Posterior vena cava (tissue), 2 donors: Measurements from ENCODE around the gene NEK1. TPM values are rescaled to one million over a fixed set of nuclear protein-coding genes. Genes with fewer than 3 reads are reported as not detected.
"Not testable (repeated sequence)": the region's sequence is repeated elsewhere in the genome, so short reads cannot be mapped to it uniquely, and the experiment has no call there.

Experiments used
- DNase-seq: peaks from one replicate; pipeline ENCODE4 v3.0.0-alpha.2; 2020; ENCODE audit warnings: low spot score
- intact Hi-C, 2 donors: fragments of 100-400 bp; cut with DNase I; formaldehyde crosslinking; loops; one replicate each; pipeline versions ENCODE4 v1.14.1 to v1.14.2; 2022 to 2023
- total RNA-seq, 2 donors: library from RNA; stranded (reverse); fragmentation: NEBNext Ultra II Directional; extraction: Animal tissue kit (Norgen Biotek cat#: 25700); gene quantifications; one replicate each; pipeline ENCODE4 v1.2.1, GENCODE V29; 2021
- donor health status: DM: yes; HTN: yes; CAD: no.
- donor health status: DM: yes; HTN: yes; CAD: no.

Gene NEK1
- total RNA-seq, 2 donors from 2014 or later = 19.2 to 19.9 TPM

- DNase-seq, intact Hi-C loops: not testable (repeated sequence)
Measured at GRCh38 chr4:169452644-169453043, 159.7 kb downstream of the NEK1 start.

- DNase-seq, intact Hi-C loops: not testable (repeated sequence)
Measured at GRCh38 chr4:169448935-169449334, 163.4 kb downstream of the NEK1 start.

GRCh38 chr4:169446824-169447223 is 165.6 kb downstream of the NEK1 start:
- DNase-seq = no peak
- intact Hi-C loops = loop anchor here in 1 of 2 donors (1.0 kb wide), 1 partner anchor 16 kb away; no protein-coding TSS in a partner anchor

GRCh38 chr4:169443748-169444147 is 168.6 kb downstream of the NEK1 start:
- no peak for DNase-seq

GRCh38 chr4:169440446-169440845 is 171.9 kb downstream of the NEK1 start:
- DNase-seq = no peak
- intact Hi-C loops = no loop called here

More at GRCh38 chr4:169443748-169444147, 168.6 kb downstream of the NEK1 start:
- intact Hi-C loops = no loop called here

- no peak for DNase-seq
- intact Hi-C loops = no loop called here
Measured at GRCh38 chr4:169439244-169439643, 173.1 kb downstream of the NEK1 start.

- intact Hi-C loops = no loop called here
- DNase-seq = no peak
Measured at GRCh38 chr4:169438057-169438480, 174.3 kb downstream of the NEK1 start.

- no peak for DNase-seq
- intact Hi-C loops = no loop called here
Measured at GRCh38 chr4:169437299-169438047, 174.9 kb downstream of the NEK1 start.

- DNase-seq = no peak
- intact Hi-C loops = no loop called here
Measured at GRCh38 chr4:169436734-169437133, 175.6 kb downstream of the NEK1 start.

GRCh38 chr4:169428376-169428775 is 184.0 kb downstream of the NEK1 start:
- intact Hi-C loops = no loop called here
- no peak for DNase-seq

GRCh38 chr4:169427727-169428126 is 184.7 kb downstream of the NEK1 start:
- DNase-seq, intact Hi-C loops: not testable (repeated sequence)

GRCh38 chr4:169420291-169420690 is 192.1 kb downstream of the NEK1 start:
- intact Hi-C loops = no loop called here
- no peak for DNase-seq

- intact Hi-C loops = no loop called here
- DNase-seq = no peak
Measured at GRCh38 chr4:169418846-169419245, 193.5 kb downstream of the NEK1 start.

- intact Hi-C loops = no loop called here
Measured at GRCh38 chr4:169417629-169418282, 194.6 kb downstream of the NEK1 start.

GRCh38 chr4:169416997-169417396 is 195.4 kb downstream of the NEK1 start:
- intact Hi-C loops = no loop called here
- DNase-seq = no peak

More at GRCh38 chr4:169417629-169418282, 194.6 kb downstream of the NEK1 start:
- DNase-seq = no peak

GRCh38 chr4:169416461-169416860 is 195.9 kb downstream of the NEK1 start:
- intact Hi-C loops = no loop called here

GRCh38 chr4:169414913-169415312 is 197.5 kb downstream of the NEK1 start:
- DNase-seq = no peak
- intact Hi-C loops = no loop called here

More at GRCh38 chr4:169416461-169416860, 195.9 kb downstream of the NEK1 start:
- DNase-seq = no peak

GRCh38 chr4:169412046-169412445 is 200.3 kb downstream of the NEK1 start:
- intact Hi-C loops = no loop called here
- DNase-seq = no peak

GRCh38 chr4:169410839-169411770 is 201.3 kb downstream of the NEK1 start:
- DNase-seq = no peak
- intact Hi-C loops = no loop called here
